ENCODE results near the gene STAT2. TPM values are rescaled to one million over a fixed set of nuclear protein-coding genes. Genes with fewer than 3 reads are reported as not detected.

STAT2 gene
- total and polyA plus RNA-seq, 10 of the 15 experiments (the other 5 are each of a cell fraction or from before 2014, with no cell fraction given): 16.9 to 106 (median 77.9) TPM

DNA sequence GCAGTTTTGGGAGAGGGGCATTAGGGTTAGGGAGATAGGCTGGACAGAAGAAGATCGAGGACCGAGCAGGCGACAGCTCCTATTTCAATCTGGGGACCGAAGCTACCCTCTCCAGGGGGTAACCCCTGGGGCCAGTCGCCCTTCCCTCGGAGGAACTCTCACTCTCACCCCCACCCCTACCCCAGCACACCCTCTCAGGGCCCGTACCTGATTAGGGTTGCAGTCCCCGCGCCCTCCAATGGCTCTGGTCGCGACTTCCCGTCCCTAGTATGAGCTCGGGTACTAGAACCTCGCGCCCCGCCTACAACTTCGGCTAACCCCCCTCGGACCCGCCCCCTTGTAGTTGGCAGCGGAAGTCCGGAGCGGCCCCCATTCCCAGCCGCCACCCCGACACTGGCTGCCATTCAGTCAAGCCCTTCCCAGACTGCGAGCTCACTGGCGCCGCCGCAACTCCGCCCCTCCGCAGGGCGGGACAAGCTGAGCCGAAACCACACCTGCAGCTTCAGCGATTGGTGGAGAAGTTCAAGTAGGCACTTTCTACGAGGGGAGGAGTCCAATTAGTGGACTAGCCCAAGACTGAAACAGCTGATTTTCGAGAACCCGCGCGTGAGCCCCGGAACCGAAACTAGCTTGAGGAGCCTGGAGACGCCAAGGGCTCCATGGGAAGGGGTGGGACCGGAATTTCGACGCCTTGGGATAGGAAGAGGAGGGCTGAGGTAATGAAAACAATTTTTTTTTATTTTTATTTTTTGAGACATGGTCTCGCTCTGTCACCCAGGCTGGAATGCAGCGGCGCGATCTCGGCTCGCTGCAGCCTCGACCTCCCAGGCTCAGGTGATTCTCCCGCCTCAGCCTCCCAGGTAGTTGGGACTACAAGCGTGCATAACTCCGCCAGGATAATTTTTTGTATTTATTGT, at the start of gene STAT2 (continued):
- TF ChIP-seq, protein P1, sequence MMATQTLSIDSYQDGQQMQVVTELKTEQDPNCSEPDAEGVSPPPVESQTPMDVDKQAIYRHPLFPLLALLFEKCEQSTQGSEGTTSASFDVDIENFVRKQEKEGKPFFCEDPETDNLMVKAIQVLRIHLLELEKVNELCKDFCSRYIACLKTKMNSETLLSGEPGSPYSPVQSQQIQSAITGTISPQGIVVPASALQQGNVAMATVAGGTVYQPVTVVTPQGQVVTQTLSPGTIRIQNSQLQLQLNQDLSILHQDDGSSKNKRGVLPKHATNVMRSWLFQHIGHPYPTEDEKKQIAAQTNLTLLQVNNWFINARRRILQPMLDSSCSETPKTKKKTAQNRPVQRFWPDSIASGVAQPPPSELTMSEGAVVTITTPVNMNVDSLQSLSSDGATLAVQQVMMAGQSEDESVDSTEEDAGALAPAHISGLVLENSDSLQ (IDR thresholded peaks at IDR 0.05): peak; percentile 96
- TF ChIP-seq SRF (IDR thresholded peaks at IDR 0.05; ENCODE audit: low read depth in 2 of 2, low read length in 2 of 2) (peak in 1 of 2 experiments; percentile 89; a peak in 2 of 4 replicates), ZNF592 (IDR thresholded peaks at IDR 0.05) (no peak), ZZZ3 (IDR thresholded peaks at IDR 0.05; ENCODE audit: control insufficient read depth, insufficient read length, low read depth) (no peak), FOXM1 (IDR thresholded peaks at IDR 0.05; ENCODE audit: low read depth, low read length) (no peak), TAF1 (IDR thresholded peaks at IDR 0.05; ENCODE audit: borderline replicate concordance, low read depth, low read length) (peak; percentile 60; the same call in 1 of the 2 replicates), BMI1 (IDR thresholded peaks at IDR 0.05; ENCODE audit: borderline replicate concordance) (no peak), BACH1 (IDR thresholded peaks at IDR 0.05; ENCODE audit: borderline replicate concordance) (peak; percentile 78), ZNF274 (IDR thresholded peaks at IDR 0.05; ENCODE audit: insufficient read depth, insufficient read length) (no peak), NR2C1 (IDR thresholded peaks at IDR 0.05) (peak; percentile 47; the same call in 1 of the 2 replicates), IKZF2 (IDR thresholded peaks at IDR 0.05) (peak; percentile 96 to 97), GABPA (IDR thresholded peaks at IDR 0.05; ENCODE audit: low read depth) (peak; percentile 61), STAT1 (conservative IDR thresholded peaks at IDR 0.05) (no peak), DPF2 (IDR thresholded peaks at IDR 0.05) (no peak), NRF1 (conservative IDR thresholded peaks at IDR 0.05; ENCODE audit: low read depth, low read length) (0 out of 2 replicates have a peak, but pooled peaks have one; percentile 21), IRF4 (IDR thresholded peaks at IDR 0.05; ENCODE audit: low read depth, low read length) (peak; percentile 78)
- TF ChIP-seq, protein P2, sequence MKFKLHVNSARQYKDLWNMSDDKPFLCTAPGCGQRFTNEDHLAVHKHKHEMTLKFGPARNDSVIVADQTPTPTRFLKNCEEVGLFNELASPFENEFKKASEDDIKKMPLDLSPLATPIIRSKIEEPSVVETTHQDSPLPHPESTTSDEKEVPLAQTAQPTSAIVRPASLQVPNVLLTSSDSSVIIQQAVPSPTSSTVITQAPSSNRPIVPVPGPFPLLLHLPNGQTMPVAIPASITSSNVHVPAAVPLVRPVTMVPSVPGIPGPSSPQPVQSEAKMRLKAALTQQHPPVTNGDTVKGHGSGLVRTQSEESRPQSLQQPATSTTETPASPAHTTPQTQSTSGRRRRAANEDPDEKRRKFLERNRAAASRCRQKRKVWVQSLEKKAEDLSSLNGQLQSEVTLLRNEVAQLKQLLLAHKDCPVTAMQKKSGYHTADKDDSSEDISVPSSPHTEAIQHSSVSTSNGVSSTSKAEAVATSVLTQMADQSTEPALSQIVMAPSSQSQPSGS (IDR thresholded peaks at IDR 0.05; ENCODE audit: low read length): no peak
- TF ChIP-seq, protein P3, sequence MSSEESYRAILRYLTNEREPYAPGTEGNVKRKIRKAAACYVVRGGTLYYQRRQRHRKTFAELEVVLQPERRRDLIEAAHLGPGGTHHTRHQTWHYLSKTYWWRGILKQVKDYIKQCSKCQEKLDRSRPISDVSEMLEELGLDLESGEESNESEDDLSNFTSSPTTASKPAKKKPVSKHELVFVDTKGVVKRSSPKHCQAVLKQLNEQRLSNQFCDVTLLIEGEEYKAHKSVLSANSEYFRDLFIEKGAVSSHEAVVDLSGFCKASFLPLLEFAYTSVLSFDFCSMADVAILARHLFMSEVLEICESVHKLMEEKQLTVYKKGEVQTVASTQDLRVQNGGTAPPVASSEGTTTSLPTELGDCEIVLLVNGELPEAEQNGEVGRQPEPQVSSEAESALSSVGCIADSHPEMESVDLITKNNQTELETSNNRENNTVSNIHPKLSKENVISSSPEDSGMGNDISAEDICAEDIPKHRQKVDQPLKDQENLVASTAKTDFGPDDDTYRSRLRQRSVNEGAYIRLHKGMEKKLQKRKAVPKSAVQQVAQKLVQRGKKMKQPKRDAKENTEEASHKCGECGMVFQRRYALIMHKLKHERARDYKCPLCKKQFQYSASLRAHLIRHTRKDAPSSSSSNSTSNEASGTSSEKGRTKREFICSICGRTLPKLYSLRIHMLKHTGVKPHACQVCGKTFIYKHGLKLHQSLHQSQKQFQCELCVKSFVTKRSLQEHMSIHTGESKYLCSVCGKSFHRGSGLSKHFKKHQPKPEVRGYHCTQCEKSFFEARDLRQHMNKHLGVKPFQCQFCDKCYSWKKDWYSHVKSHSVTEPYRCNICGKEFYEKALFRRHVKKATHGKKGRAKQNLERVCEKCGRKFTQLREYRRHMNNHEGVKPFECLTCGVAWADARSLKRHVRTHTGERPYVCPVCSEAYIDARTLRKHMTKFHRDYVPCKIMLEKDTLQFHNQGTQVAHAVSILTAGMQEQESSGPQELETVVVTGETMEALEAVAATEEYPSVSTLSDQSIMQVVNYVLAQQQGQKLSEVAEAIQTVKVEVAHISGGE (CRISPR knock-in tag; IDR thresholded peaks at IDR 0.05): no peak

Measured in GM12878 (cell line).